Left renal pelvis (tissue), 4 donors: ENCODE data around the gene PPP1R36. TPM values are rescaled to one million over a fixed set of nuclear protein-coding genes. Genes with fewer than 3 reads are reported as not detected.
"Not testable (repeated sequence)": the region's sequence is repeated elsewhere in the genome, so short reads cannot be mapped to it uniquely, and the experiment has no call there.

Experiments
- DNase-seq, 4 donors: peaks; one replicate each; pipeline ENCODE4 v3.0.0-alpha.2; 2013; ENCODE audit warnings: low read depth in 4 of 4, low spot score in 3 of 4
- polyA plus RNA-seq, 4 donors: library from polyadenylated mRNA; unstranded; fragments of 120-200 nt; gene quantifications; one replicate each; pipeline ENCODE4 v1.2.1, GENCODE V29; 2013; ENCODE audit not compliant: insufficient read length in 4 of 4

PPP1R36 gene
- polyA plus RNA-seq, 4 donors = 0.61 to 1.2 (median 1.1) TPM

DNA sequence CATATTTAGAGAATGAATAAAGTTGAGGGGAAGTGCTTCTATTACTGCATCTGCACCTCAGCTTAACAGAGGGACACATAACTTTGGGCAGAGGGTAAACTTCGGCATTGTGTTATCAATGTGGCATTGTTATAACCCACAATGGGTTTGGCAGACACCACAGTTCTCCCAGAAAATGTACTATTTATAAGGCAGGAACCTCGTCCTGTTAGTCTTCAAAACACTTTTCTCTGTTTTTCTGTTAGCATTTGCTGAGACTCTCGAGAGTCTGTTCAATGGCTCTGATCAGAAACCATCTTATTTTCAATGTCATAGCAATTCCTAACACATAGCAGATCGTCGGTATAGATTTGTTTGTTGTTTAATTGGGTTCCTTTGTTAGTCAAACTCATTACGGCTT lies 13.9 kb downstream of the PPP1R36 start:
- DNase-seq = no peak

DNA sequence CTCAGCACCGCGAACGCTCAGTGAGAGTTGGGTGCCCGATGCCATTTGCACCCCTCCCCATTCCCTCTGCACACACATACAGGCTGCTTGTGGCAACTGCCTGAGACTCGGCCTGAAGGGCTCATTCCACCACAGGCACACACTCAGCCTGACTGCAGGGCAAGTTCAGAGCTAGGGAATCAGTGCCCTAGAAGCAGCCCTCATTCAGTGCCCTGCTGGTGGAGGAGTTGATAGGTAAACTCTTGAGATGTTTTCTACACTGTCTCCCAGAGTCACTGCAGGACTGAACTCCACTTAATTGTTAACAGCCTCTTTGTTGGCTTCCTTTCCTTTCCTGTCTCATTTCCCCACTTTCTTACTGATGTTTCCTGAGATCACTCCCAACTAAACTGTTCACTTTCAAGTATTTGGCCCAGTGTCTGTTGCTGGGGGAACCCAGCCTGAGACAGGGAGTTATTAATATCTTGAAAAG lies 16.9 kb downstream of the PPP1R36 start:
- no peak for DNase-seq

DNA sequence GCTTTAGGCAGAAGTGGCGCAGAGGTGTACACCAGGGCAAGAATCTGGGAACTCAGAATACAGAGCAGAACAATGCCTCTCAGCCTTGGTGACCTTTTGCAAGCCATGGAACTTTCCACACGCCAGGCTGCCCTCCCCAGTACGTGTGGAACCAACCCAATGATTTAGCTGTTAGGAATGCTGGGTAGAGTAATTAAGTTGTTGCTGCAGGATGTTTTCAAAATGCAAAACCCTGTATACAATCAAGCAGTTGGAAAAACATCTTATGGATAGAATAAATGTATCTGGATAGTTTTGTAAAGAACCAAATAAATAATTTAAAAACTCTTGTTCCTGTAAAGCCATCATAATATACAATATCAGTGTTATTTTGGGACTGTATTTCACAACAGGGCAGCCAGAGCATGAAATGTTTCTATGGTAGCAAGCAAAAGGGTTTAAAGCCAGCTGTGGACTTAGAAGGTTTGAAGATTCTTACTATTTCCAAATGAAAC lies 19.4 kb downstream of the PPP1R36 start:
- DNase-seq = no peak

DNA sequence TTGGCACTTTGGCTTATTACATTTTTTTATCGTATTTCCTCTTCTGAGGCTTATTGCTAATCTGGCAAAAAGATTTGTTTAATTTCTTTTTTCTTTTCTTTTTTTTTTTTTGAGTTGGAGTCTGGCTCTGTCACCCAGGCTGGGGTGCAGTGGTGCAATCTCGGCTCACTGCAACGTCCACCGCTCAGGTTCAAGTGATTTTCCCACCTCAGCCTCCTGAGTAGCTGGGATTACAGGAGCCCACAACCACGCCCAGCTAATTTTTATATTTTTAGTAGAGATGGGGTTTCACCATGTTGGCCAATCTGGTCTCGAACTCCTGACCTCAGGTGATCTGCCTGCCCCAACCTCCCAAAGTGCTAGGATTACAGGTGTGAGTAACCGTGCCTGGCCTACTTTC lies 19.9 kb downstream of the PPP1R36 start:
- DNase-seq = not testable (repeated sequence)

DNA sequence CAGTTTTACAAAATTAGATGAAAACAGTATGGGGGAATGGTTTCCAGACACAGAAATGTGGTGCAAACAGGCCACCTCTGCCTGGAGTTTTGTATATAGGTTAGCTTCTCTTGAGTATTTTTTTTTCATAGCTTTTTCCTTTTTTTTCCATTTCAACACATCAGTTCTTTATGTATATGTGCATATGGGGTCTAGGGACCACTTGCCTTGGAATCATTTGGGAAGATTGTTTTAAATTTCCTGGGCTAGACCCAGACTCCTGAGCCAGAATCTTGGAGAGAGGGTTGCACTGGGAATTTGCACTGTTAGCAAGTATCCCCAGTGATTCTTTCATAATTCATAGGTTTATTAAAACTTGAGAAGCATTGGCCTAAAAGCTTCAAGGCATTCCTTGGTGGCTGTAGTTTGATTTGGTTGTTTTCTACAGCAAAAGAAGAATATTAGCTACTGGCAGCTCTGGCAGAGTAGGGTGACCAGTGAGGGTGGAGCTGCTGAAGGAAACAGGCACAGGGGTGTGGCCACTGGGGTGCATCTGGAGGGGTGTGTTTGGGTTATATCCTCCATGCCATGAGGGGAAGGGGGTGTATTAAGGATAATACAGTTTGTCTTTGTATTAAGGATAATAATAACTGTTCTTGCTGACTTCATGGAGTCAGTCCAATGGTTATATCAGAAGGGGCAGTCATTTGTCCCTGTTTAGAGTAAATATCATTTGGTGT lies 22.8 kb downstream of the PPP1R36 start:
- no peak for DNase-seq

DNA sequence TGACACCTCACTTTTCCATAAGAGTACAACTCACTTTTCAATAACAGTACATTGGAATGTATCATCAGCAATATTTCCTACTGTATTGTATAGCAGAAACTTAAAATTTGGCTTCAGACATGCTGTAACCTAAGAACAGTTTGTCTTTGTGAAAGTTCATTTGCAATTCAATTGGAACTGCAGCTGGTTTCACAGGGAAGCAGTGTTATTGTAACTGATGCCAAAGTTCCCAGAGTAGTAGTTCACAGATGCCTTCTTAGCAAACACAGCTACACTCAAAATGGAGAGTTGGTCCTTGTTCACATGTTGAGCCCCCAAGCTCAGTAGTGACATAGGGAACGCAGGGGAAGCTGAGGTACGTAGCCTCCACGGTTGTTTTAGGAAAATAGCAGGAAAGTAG lies 23.3 kb downstream of the PPP1R36 start:
- no peak for DNase-seq

DNA sequence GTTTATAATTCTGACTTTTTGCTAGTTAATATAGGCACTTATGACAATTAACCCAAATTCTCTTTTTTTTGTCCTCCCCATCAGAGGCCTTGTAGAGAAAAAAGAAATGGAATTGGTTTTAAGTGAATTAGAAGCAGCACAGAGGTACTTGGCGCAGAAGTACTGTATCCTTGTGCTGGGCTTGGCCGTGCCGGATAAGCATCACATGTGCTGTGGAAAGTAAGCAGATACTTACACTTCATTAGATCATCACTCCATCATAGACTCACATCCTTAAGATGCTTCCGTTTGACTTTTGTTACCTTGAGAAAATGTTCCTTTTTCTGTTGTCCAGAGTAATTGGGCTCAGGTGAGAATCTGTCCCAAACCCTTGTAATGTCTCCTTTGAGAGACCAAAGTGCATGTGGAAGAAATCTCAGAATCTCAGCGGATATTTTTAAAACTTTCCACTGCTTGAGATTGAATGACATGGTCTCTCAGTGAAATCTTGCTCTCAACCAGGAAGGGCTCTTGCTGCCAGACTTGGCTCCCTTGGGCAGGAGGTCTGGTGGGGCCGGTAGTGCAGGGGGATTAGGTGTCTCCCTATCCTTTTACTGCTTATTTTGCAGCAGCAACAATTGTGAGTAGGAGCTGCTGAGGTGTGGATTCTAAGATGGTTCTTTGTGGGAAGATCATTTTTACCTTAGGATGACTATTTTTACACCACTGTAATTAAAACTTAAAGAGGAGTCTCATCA lies 24.8 kb downstream of the PPP1R36 start:
- DNase-seq = no peak

DNA sequence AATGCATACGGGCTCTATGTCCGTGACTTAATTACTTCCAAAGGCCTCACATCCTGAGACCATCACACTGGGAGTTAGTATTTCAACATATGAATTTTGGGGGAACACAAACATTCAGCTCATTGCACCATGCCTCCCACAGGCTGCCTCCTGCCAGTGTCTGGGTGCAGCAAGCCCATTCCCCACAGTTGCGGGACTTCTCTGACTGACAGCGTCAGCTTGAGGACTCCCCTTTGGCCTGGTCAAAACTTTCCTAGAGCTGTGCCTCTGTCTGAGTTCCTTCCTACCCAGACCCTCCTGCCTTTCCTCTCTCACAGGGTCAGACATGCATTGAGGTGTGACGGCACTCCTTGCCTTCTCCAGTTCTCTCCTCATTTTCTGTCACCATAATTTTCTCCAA lies 27.4 kb downstream of the PPP1R36 start:
- DNase-seq = no peak

DNA sequence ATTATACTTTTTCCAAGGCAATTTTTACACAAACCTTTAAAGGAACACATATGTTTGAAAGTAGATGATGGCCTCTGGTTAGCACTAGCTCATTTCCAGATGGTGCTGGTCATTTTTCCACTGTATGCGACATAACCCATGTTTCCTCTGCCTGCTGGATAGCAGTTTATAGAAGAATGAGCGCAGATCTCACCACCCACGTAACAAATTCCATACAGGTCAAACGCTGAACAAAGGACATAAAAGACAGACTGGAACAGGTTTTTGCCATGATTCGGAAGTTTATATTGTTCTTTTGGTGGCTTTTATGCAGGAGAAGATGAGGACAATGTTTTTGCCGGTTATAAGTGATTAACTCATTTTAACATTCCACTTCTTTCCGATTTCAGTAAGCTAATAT lies 30.7 kb downstream of the PPP1R36 start:
- DNase-seq = no peak

DNA sequence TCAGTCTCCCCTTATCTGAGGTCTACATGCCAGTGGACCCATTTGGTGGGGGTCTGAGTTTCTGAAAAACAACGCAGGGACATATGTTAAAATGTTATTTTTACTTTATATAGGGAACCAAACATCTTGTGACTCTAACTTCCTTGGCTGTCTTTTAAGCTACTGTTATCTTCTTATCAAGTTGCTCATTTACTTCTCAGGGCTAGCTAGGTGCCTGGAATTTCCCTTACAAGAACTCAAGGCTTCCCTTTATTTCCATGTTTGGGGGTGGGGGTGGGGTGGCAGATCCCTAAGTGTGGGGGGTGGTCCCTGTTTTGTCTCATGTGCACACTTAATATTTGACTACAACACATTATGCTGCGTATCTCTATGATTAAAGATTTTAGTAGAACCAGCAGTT lies 31.6 kb downstream of the PPP1R36 start:
- no peak for DNase-seq

DNA sequence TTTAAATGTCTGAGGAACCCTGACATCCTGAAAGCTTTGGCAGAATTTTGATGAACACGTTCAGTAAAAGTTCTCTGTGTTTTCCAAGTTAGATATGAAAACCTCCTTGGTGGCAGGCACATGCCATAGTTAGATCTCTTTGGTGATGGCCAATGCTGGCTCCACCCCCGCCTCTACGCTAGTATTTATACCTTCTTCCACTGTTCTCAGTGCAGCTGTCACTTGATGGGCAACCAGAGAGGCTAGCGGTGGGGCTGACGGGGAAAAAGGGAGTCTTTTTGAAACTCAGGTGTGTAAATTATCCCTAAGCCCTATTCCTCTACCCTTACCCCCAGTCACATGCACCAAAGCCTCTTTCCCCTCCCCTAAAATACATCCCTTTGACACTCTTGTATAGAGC lies 32.1 kb downstream of the PPP1R36 start:
- DNase-seq = no peak

DNA sequence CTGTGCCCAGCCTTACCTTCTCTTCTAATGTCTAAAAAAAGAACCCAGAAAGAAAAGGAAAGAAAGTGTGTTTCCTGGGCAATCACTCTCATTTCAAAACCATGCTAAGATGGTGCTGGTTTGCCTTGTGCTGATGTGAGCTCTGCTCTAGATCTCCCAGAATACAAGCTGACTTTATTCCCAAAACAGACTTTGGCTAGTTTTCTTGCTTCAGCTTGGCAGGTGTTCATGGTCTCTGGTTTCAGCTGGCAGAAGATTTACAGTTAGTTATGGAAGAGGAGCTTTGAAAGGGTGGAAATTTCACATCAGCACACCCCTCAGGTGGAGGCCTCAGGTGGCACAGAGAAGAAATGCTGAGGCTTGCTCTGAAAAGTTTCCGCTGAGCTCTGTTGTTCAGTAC lies 34.4 kb downstream of the PPP1R36 start:
- no peak for DNase-seq

DNA sequence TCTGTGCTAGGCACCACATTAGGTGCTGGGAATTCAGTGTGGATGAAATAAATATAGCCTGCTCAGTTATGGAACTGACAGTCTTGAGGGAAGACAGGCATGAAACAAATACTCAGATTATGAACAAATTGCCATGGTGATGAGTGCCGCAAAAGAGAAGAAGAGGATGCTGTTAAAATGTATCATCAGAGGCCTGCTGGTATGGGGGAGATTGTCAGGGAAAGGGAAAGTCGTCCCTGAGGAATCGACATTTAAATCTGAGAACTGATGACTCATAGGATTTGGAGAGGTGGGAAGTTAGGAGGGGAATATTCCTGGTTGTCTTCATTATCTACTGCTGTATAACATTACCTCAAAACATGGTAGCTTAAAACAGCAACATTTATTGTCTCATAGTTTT lies 42.0 kb downstream of the PPP1R36 start:
- no peak for DNase-seq

DNA sequence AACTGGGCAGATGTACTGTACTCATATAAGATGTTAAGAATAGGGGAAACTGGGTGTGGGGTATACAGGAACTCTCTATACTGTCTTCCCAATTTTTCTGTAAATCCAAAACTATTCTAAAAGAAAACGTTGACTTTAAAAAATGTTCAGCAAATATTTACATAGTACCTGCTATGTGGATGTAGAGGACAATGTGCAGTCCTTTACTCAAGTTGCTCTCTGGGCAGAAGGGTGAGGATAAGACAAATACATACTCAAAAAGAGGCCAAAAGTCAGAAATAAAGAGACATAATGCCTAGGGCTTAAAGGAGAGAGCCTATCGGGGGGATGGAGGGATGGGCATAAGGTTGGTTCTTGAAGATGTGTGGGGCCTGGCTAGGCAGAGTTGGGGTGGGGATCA lies 44.7 kb downstream of the PPP1R36 start:
- no peak for DNase-seq

DNA sequence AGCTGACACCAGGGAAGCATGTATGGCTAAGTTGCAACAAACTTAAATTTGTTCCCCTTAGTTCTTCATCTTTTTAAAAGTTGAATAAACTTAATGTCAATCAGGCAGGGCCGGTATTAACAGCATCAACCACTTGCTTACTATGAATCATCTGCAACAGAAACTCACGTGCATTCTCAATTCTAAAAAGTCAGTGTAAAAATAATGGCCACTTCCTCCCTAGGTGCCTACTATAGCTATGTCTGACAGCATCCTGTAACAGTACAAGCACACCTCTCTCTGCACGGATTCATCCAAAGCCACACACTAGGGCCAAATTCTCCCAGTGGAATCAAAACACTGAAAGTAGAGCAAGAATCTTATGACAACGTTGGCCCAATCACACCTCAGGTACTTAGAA lies 48.6 kb downstream of the PPP1R36 start:
- DNase-seq = no peak

DNA sequence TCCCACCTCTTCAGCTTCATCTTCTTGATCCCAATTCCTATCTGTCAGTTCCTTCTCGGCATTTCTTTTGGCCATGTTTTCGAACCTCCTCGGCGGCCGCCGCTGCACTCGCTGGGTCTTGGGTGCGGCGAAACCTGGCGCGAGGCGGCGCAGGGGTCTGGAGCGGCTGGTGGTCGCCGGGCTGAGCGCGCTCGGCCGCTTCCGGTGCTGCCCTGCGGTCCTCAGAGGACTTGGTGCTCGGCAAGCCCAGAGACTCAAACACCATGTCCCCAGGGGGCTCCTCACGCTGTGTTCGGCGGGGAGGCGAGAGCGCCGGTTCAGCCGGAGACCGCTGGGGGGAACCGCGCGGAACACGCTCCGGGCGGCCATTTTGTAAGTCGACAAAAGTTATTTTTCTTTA lies 51.8 kb downstream of the PPP1R36 start:
- DNase-seq = no peak

DNA sequence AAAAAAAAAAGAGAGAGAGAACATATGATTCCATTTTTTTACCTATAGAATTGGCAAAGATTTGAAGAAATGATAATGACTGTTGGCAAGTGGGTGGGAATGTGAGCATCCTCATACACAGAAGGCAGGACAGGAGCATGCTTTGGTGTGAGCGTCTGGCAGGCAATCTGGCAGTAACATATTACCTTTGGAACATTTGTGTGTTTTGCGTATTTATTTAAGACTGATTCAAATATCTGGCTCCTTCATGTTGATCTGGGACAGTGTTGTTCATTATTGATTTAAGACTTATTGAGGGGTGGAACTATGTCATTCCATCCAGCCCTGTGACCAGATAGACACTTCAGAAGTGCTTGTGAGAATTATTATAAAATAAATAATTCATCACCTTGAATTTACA lies 53.1 kb downstream of the PPP1R36 start:
- no peak for DNase-seq

DNA sequence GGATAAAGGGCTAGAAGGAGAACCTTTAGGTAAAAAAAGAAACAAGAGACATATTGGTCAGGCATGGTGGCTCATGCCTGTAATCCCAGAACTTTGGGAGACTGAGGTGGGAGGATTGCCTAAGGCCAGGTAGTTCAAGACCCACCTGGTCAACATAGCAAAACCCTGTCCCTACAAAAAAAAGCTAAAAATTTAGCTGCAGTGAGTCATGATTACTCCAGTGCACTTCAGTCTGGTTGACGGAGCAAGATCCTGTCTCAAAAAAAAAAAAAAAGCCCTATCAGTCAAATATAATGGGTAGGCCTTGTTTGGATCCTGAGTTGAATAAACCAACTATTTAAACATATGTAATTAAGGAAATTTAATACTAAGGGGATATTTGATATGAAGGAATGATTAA lies 54.2 kb downstream of the PPP1R36 start:
- no peak for DNase-seq

DNA sequence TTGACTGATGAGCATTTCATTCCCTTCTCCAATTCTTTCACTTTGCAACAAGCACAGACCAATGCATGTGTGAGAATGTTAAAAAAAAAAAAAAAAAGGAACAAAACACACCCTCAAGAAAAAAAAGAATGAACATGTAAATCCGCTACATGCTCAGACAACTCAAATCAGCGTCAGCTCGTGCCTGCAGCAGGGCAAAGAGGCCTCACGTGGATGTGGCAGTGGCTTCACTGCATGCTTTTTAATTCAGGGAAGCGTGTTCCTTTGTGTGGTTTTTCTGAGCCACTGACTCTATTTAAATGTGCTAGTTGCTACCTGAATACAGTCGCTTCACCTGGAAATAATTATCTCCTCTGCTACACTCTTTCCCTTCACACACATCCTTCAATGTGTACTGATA lies 55.1 kb downstream of the PPP1R36 start:
- DNase-seq = no peak

DNA sequence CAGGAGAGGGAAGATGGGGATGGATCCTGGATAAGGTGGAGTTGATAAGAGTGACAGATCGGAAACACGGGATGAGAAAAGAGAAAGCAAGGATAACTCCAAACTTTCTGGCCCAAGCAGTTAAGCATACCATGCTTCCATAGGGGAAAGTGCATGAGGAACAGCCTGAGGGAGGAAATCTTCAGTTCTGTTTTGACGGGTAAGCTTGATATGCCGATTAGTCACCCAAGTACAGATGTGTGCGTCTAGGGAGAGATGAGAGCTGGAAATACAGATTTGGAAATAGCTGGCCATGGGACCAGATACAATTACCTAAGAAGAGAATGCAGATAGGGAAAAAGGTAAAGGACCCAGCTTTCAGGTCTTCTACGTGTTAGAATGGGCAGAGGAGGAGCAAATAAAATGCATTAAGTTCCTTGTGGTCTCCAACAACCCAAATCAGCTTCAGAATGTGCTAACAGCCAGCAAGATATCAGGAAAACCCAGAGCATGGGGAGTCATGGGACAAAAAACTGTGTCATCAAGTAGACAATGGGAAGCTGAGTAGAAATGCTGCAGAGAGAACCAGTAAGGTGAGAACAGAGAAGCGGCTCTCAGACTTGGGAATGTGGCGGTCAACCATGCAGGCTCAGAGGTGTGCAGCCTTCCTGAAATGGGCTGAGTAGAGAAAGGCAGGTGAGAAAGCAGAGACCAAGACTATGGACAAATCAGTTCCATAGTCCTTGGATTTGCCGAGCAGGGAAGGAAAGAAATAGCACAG lies 56.3 kb downstream of the PPP1R36 start:
- DNase-seq = no peak

DNA sequence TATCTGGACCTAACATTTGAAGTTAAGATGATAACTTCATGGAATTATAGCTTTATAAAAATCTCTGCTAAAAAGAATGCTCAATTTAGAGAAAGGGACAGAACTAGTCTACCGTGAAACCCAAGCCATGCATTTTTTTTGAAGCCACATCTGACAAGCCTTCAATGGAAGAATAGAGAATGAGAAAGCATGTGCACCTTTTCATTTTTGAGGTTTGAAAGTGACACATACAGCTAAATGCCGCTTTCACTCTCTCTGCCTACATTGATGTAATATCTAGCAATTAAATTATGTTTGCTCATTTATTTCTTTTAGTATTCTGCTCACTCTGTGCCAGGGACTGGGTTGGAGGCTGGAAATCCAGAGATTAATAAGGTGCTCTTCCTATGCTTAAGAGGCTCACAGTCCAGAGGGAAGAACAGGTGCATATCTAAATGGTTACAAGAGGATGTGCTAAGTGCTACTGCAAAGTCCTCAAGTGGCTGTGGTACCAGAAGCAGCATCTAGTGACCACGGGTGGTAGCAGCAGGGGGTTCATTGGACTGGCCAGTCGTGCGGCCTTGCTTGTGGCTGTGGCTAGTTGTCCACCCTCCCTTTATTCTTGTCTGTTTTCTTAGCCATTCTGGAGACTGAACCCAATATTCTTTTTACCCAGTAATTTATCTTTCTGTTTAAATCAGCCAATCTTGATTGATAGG lies 60.4 kb downstream of the PPP1R36 start:
- no peak for DNase-seq
